CD14-positive monocyte (primary cell): ENCODE results near the gene TUBB4B. TPM values are rescaled to one million over a fixed set of nuclear protein-coding genes. Genes with fewer than 3 reads are reported as not detected.

Experiments used
- DNase-seq, 3 donors: peaks; one replicate each; pipeline ENCODE4 v3.0.0-alpha.2; 2011 to 2022
- H2AFZ ChIP-seq: 2 replicates; pipeline ENCODE4 v1.6.0; 2012; ENCODE audit warnings: mild to moderate bottlenecking, low read depth, low read length, inconsistent platforms; ENCODE audit not compliant: insufficient read depth, poor library complexity, severe bottlenecking
- H3K27ac ChIP-seq, 2 donors: 1 replicate in 1 of 2; 2 replicates in 1 of 2; pipeline ENCODE4 v1.5.1; 2012 to 2013; ENCODE audit warnings: low read length in 2 of 2, control low read depth in 1 of 2, inconsistent platforms in 1 of 2, low read depth in 1 of 2, mild to moderate bottlenecking in 1 of 2
- H3K27me3 ChIP-seq, 2 donors: one replicate each; pipeline versions ENCODE4 v1.6.0 to v1.6.1; 2011 to 2013; ENCODE audit warnings: low read length in 2 of 2; ENCODE audit not compliant: control insufficient read depth in 2 of 2, insufficient read depth in 2 of 2
- H3K36me3 ChIP-seq, 2 donors: replicated peaks in 1 of 2; 1 replicate in 1 of 2; 2 replicates in 1 of 2; pipeline versions ENCODE4 v1.5.1 to v1.6.1; 2012 to 2013; ENCODE audit warnings: low read length in 2 of 2, control low read depth in 1 of 2, inconsistent platforms in 1 of 2, mild to moderate bottlenecking in 1 of 2; ENCODE audit not compliant: insufficient read depth in 2 of 2, control insufficient read depth in 1 of 2
- H3K4me1 ChIP-seq, 2 donors: 1 replicate in 1 of 2; 2 replicates in 1 of 2; pipeline versions ENCODE4 v1.5.1 to v1.6.1; 2012 to 2013; ENCODE audit warnings: low read length in 2 of 2, control low read depth in 1 of 2, inconsistent platforms in 1 of 2, mild to moderate bottlenecking in 1 of 2, moderate library complexity in 1 of 2; ENCODE audit not compliant: insufficient read depth in 2 of 2, control insufficient read depth in 1 of 2
- H3K4me2 ChIP-seq: replicated peaks from 2 replicates; pipeline ENCODE3; 2012; ENCODE audit warnings: low read length, moderate library complexity, mild to moderate bottlenecking; ENCODE audit not compliant: poor library complexity, severe bottlenecking; ENCODE audit errors: extremely low read depth
- H3K4me3 ChIP-seq, 3 experiments: fragments of 200-600 bp in 1 of 3; sonication (generic) in 1 of 3; replicated peaks in 1 of 3; 1 replicate in 2 of 3; 2 replicates in 1 of 3; pipeline ENCODE4 v1.5.1; 2011 to 2013; ENCODE audit warnings: low read length in 3 of 3, mild to moderate bottlenecking in 3 of 3, control low read depth in 2 of 3, low read depth in 2 of 3, inconsistent platforms in 1 of 3, moderate library complexity in 1 of 3
- H3K79me2 ChIP-seq: 2 replicates; pipeline ENCODE4 v1.6.0; 2012; ENCODE audit warnings: mild to moderate bottlenecking, control low read depth, inconsistent platforms, low read length, moderate library complexity; ENCODE audit not compliant: insufficient read depth
- H3K9ac ChIP-seq: 2 replicates; pipeline ENCODE4 v1.6.0; 2017; ENCODE audit warnings: low read length, mild to moderate bottlenecking; ENCODE audit not compliant: insufficient read depth, poor library complexity, severe bottlenecking
- H3K9me3 ChIP-seq, 2 donors: replicated peaks in 1 of 2; 1 replicate in 1 of 2; 2 replicates in 1 of 2; pipeline versions ENCODE4 v1.5.1 to v1.6.1; 2012 to 2013; ENCODE audit warnings: low read length in 2 of 2, control low read depth in 1 of 2; ENCODE audit not compliant: control insufficient read depth in 1 of 2, insufficient read depth in 1 of 2
- H4K20me1 ChIP-seq: 2 replicates; pipeline ENCODE4 v1.6.0; 2012; ENCODE audit warnings: mild to moderate bottlenecking, low read length, control low read depth, moderate library complexity; ENCODE audit not compliant: insufficient read depth
- H3K27ac Mint-ChIP-seq, 7 donors: one replicate each; pipeline ENCODE4 v1.8.0; 2020; ENCODE audit warnings: mild to moderate bottlenecking in 7 of 7, mixed read lengths in 7 of 7, moderate library complexity in 6 of 7, inconsistent platforms in 2 of 7
- H3K27me3 Mint-ChIP-seq, 3 donors: one replicate each; pipeline ENCODE4 v1.8.0; 2021 to 2022; ENCODE audit warnings: low read depth in 3 of 3, mild to moderate bottlenecking in 3 of 3, mixed read lengths in 3 of 3, moderate library complexity in 3 of 3, inconsistent platforms in 1 of 3
- H3K36me3 Mint-ChIP-seq, 2 donors: one replicate each; pipeline ENCODE4 v1.8.0; 2020; ENCODE audit warnings: mixed read lengths in 2 of 2, inconsistent platforms in 1 of 2, mild to moderate bottlenecking in 1 of 2
- H3K4me1 Mint-ChIP-seq: one replicate; pipeline ENCODE4 v1.8.0; 2020; ENCODE audit warnings: mild to moderate bottlenecking, mixed read lengths
- H3K4me3 Mint-ChIP-seq, 2 donors: one replicate each; pipeline ENCODE4 v1.8.0; 2020; ENCODE audit warnings: mild to moderate bottlenecking in 2 of 2, mixed read lengths in 2 of 2, moderate library complexity in 1 of 2
- H3K9me3 Mint-ChIP-seq, 7 donors: one replicate each; pipeline ENCODE4 v1.8.0; 2020 to 2022; ENCODE audit warnings: mixed read lengths in 7 of 7, mild to moderate bottlenecking in 6 of 7, moderate library complexity in 6 of 7, inconsistent platforms in 2 of 7
- CTCF ChIP-seq: fragments of 200-600 bp; IDR thresholded peaks from one replicate; pipeline ENCODE4 v1.8.0; 2022; ENCODE audit warnings: antibody characterized with exemption, mild to moderate bottlenecking
- WGBS: methylation state at CpG from one replicate; pipeline ENCODE4 v1.1.5; 2013; ENCODE audit warnings: missing lambda C conversion rate; ENCODE audit not compliant: insufficient coverage; 5-methylcytosine and 5-hydroxymethylcytosine counted together
- intact Hi-C, 2 donors: fragments of 100-400 bp; cut with micrococcal nuclease; formaldehyde crosslinking; loops; one replicate each; pipeline versions ENCODE4 v1.15.0 to v1.15.1; 2023
- polyA plus RNA-seq, 3 donors: library from polyadenylated mRNA; depleted of rRNA in 1 of 3; unstranded in 2 of 3; stranded (reverse) in 1 of 3; fragments of 300-500 nt in 2 of 3; fragments of >200 nt in 1 of 3; fragmentation: Illumina TruSeq in 2 of 3; gene quantifications; 1 replicate in 2 of 3; 2 replicates in 1 of 3; pipeline ENCODE4 v1.2.3, GENCODE V29; 2012 to 2021

Gene TUBB4B
- polyA plus RNA-seq, 3 donors: 58.1 to 284 (median 70.8) TPM

GRCh38 chr9:137272241-137273094 lies 31.4 kb downstream of the TUBB4B start:
- H3K36me3 Mint-ChIP-seq: peaks cover 26 to 59% of the 10 kb centered on the region in 2 donors
- no peak overlapping the region for H3K4me3 Mint-ChIP-seq
- H3K27ac Mint-ChIP-seq: no peak overlapping the region
- H3K9ac ChIP-seq: no peak overlapping the region
- H3K4me3 ChIP-seq: no peak overlapping the region
- H2AFZ ChIP-seq: no peak overlapping the region
- intact Hi-C loops: no loop called here
- 93% methylated on average over 39 of the region's 39 CpGs for WGBS
- H3K9me3 Mint-ChIP-seq: no peaks in the 10 kb centered on the region
- H3K4me1 Mint-ChIP-seq: peaks cover 56% of the 10 kb centered on the region
- peaks cover 50 to 57% of the 10 kb centered on the region in 2 donors for H3K4me1 ChIP-seq
- H3K36me3 ChIP-seq: peaks cover 16 to 60% of the 10 kb centered on the region in 2 donors
- H3K79me2 ChIP-seq: peaks cover 18% of the 10 kb centered on the region
- TF ChIP-seq CTCF: no peak
- no peak overlapping the region for H3K27ac ChIP-seq
- peaks cover 24% of the 10 kb centered on the region for H4K20me1 ChIP-seq
- H3K27me3 Mint-ChIP-seq: peaks cover 0 to 4% (median 2%) of the 10 kb centered on the region in 3 donors
- no peaks in the 10 kb centered on the region for H3K27me3 ChIP-seq
- H3K4me2 ChIP-seq: no peak overlapping the region
- H3K9me3 ChIP-seq: no peaks in the 10 kb centered on the region
- DNase-seq: no peak

GRCh38 chr9:137273095-137273490 lies 32.0 kb downstream of the TUBB4B start:
- Histone ChIP-seq H3K4me1 (peaks cover 44 to 57% of the 10 kb centered on the region in 2 donors), H3K36me3 (peaks cover 16 to 56% of the 10 kb centered on the region in 2 donors), H4K20me1 (peaks cover 29% of the 10 kb centered on the region), H2AFZ (no peak overlapping the region), H3K4me2 (no peak overlapping the region), H3K9me3 (no peaks in the 10 kb centered on the region), H3K4me3 (no peak overlapping the region), H3K79me2 (peaks cover 22% of the 10 kb centered on the region), H3K9ac (no peak overlapping the region), H3K27ac (no peak overlapping the region), H3K27me3 (no peaks in the 10 kb centered on the region)
- TF ChIP-seq CTCF: no peak
- Mint-ChIP-seq H3K9me3 (no peaks in the 10 kb centered on the region), H3K4me1 (peaks cover 50% of the 10 kb centered on the region), H3K4me3 (no peak overlapping the region), H3K27ac (no peak overlapping the region), H3K36me3 (peaks cover 22 to 53% of the 10 kb centered on the region in 2 donors), H3K27me3 (peaks cover 0 to 4% (median 2%) of the 10 kb centered on the region in 3 donors)
- intact Hi-C loops: no loop called here
- WGBS: 95% methylated on average over 13 of the region's 13 CpGs
- no peak for DNase-seq
